DOHH2 (cell line): ENCODE results near the gene CABYR.

Source experiments
- EZH2phosphoT487 ChIP-seq: fragments of 200-600 bp; sonication (generic); IDR thresholded peaks from 2 replicates; pipeline ENCODE4 v1.6.1; 2017; ENCODE audit warnings: borderline replicate concordance, mild to moderate bottlenecking, antibody characterized with exemption, low read length, moderate library complexity, mixed read lengths
- TF ChIP-seq, protein P1 (sequence below): fragments of 200-600 bp; sonication (generic); IDR thresholded peaks from one replicate; pipeline ENCODE4 v1.5.1; 2014; ENCODE audit warnings: antibody characterized with exemption, mild to moderate bottlenecking, low read depth, low read length; ENCODE audit not compliant: poor library complexity, severe bottlenecking

DNA sequence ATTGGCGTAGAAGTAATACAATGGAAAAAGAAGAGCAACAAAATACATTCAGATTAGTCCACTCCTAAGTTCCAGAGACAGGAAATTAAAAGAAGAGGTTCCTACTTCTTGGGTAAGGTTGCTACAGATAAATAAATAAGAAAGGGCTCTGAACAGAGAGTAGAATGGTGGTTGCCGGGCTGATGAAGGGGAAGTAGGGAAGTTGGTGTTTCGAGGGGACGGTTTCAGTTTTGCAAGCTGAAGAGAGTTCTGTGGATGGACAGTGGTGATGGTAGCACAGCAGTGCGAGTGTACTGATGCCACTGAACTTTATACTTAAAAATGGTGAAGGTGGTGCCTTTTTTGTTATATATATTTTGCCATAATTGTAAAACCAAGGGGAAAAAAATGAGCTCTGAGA is 48.2 kb downstream of the CABYR start:
- TF ChIP-seq, protein P1, sequence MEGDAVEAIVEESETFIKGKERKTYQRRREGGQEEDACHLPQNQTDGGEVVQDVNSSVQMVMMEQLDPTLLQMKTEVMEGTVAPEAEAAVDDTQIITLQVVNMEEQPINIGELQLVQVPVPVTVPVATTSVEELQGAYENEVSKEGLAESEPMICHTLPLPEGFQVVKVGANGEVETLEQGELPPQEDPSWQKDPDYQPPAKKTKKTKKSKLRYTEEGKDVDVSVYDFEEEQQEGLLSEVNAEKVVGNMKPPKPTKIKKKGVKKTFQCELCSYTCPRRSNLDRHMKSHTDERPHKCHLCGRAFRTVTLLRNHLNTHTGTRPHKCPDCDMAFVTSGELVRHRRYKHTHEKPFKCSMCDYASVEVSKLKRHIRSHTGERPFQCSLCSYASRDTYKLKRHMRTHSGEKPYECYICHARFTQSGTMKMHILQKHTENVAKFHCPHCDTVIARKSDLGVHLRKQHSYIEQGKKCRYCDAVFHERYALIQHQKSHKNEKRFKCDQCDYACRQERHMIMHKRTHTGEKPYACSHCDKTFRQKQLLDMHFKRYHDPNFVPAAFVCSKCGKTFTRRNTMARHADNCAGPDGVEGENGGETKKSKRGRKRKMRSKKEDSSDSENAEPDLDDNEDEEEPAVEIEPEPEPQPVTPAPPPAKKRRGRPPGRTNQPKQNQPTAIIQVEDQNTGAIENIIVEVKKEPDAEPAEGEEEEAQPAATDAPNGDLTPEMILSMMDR: no peak
- no peak for TF ChIP-seq EZH2phosphoT487
